IMR-90 (cell line): ENCODE results near the gene NFIA. TPM values are rescaled to one million over a fixed set of nuclear protein-coding genes. Genes with fewer than 3 reads are reported as not detected.

ENCODE experiments used
- ATAC-seq: fragments of 200-7000 bp; cut with Tn5 transposase; 2 replicates; pipeline ENCODE4 v1.9.1; 2020; ENCODE audit warnings: low read depth, mild to moderate bottlenecking, moderate library complexity
- BruUV-seq: library from RNA; stranded (reverse); fragments of 400-500 nt; replicated peaks from 2 replicates; lab custom pipeline; 2021; lab: Mats Ljungman, UMichigan
- CTCF ChIA-PET: fragments of 300-600 bp; formaldehyde crosslinking; extraction: SDS; loops from one replicate; lab custom pipeline; 2021; ENCODE audit warnings: antibody characterized with exemption; lab: Yijun Ruan, JAX
- POLR2A ChIA-PET: fragments of 300-600 bp; sonication (Branson Sonifier 250); formaldehyde crosslinking; loops from one replicate; lab custom pipeline; 2022; ENCODE audit warnings: antibody characterized with exemption; ENCODE audit not compliant: unreplicated experiment; lab: Charles Lee
- DNase-seq: peaks from one replicate; pipeline ENCODE4 v3.0.0; 2013
- H2AFZ ChIP-seq: replicated peaks from 2 replicates; pipeline ENCODE3; 2013; ENCODE audit warnings: low read length, mild to moderate bottlenecking; ENCODE audit not compliant: poor library complexity
- H2AK5ac ChIP-seq: 2 replicates; pipeline ENCODE4 v1.6.1; 2013; ENCODE audit warnings: low read depth, low read length, inconsistent platforms
- H2AK9ac ChIP-seq: replicated peaks from 2 replicates; pipeline ENCODE3; 2013; ENCODE audit warnings: mild to moderate bottlenecking, low read depth, low read length, moderate library complexity; ENCODE audit not compliant: poor library complexity
- H2BK120ac ChIP-seq: 2 replicates; pipeline ENCODE4 v1.6.1; 2013; ENCODE audit warnings: low read depth, low read length, inconsistent platforms
- H2BK15ac ChIP-seq: 3 replicates; pipeline ENCODE4 v1.6.1; 2013; ENCODE audit warnings: low read depth, low read length, inconsistent platforms
- H2BK20ac ChIP-seq: 2 replicates; pipeline ENCODE4 v1.6.1; 2013; ENCODE audit warnings: low read depth, mild to moderate bottlenecking, inconsistent platforms, low read length, moderate library complexity
- H2BK5ac ChIP-seq: 2 replicates; pipeline ENCODE4 v1.6.1; 2013; ENCODE audit warnings: mild to moderate bottlenecking, low read depth, low read length, inconsistent platforms; ENCODE audit not compliant: poor library complexity, severe bottlenecking
- H3K14ac ChIP-seq: replicated peaks from 2 replicates; pipeline ENCODE4 v1.6.1; 2013; ENCODE audit warnings: low read depth, low read length, inconsistent platforms
- H3K18ac ChIP-seq: 2 replicates; pipeline ENCODE4 v1.6.1; 2013; ENCODE audit warnings: low read depth, low read length, control low read depth
- H3K23ac ChIP-seq: 2 replicates; pipeline ENCODE4 v1.6.1; 2013; ENCODE audit warnings: low read depth, low read length, inconsistent platforms
- H3K27ac ChIP-seq: 2 replicates; pipeline ENCODE4 v1.5.1; 2013; ENCODE audit warnings: mild to moderate bottlenecking, control low read depth, low read length; ENCODE audit not compliant: insufficient read depth
- H3K27me3 ChIP-seq: 2 replicates; pipeline ENCODE4 v1.6.1; 2013; ENCODE audit warnings: low read length; ENCODE audit not compliant: control insufficient read depth, insufficient read depth
- H3K36me3 ChIP-seq: 2 replicates; pipeline ENCODE4 v1.6.1; 2013; ENCODE audit warnings: low read length, mixed read lengths; ENCODE audit not compliant: control insufficient read depth, insufficient read depth
- H3K4ac ChIP-seq: 2 replicates; pipeline ENCODE4 v1.6.1; 2013; ENCODE audit warnings: low read depth, low read length, inconsistent platforms
- H3K4me1 ChIP-seq: 2 replicates; pipeline ENCODE4 v1.6.1; 2013; ENCODE audit warnings: low read length, mixed read lengths; ENCODE audit not compliant: control insufficient read depth, insufficient read depth
- H3K4me2 ChIP-seq: 2 replicates; pipeline ENCODE4 v1.6.1; 2013; ENCODE audit warnings: low read depth, mild to moderate bottlenecking, control low read depth, low read length, moderate library complexity
- H3K4me3 ChIP-seq: 2 replicates; pipeline ENCODE4 v1.5.1; 2013; ENCODE audit warnings: low read depth, mild to moderate bottlenecking, control low read depth, low read length, moderate library complexity; ENCODE audit not compliant: insufficient read depth
- H3K56ac ChIP-seq: 2 replicates; pipeline ENCODE4 v1.6.1; 2013; ENCODE audit warnings: low read length, inconsistent platforms; ENCODE audit not compliant: insufficient read depth; ENCODE audit errors: extremely low read depth
- H3K79me1 ChIP-seq, 2 experiments: 2 replicates each; pipeline ENCODE4 v1.6.1; 2013; ENCODE audit warnings: low read length in 2 of 2, inconsistent platforms in 1 of 2, low read depth in 1 of 2
- H3K9ac ChIP-seq: 2 replicates; pipeline ENCODE4 v1.6.1; 2013; ENCODE audit warnings: low read depth, low read length, control low read depth
- H3K9me1 ChIP-seq: 2 replicates; pipeline ENCODE4 v1.6.1; 2013; ENCODE audit warnings: low read length, inconsistent platforms; ENCODE audit not compliant: insufficient read depth
- H3K9me3 ChIP-seq: 2 replicates; pipeline ENCODE4 v1.6.1; 2013; ENCODE audit warnings: low read length; ENCODE audit not compliant: control insufficient read depth, insufficient read depth
- H4K20me1 ChIP-seq: 2 replicates; pipeline ENCODE4 v1.6.1; 2013; ENCODE audit warnings: low read length, inconsistent platforms; ENCODE audit not compliant: insufficient read depth
- H4K5ac ChIP-seq: 2 replicates; pipeline ENCODE4 v1.6.1; 2013; ENCODE audit warnings: mild to moderate bottlenecking, low read depth, low read length, control low read depth
- H4K8ac ChIP-seq, 2 experiments: 2 replicates each; pipeline ENCODE4 v1.6.1; 2013; ENCODE audit warnings: low read depth in 2 of 2, low read length in 2 of 2, control low read depth in 1 of 2, inconsistent platforms in 1 of 2
- H4K91ac ChIP-seq: 2 replicates; pipeline ENCODE4 v1.6.1; 2013; ENCODE audit warnings: low read depth, low read length, inconsistent platforms; ENCODE audit not compliant: insufficient read depth
- BHLHE40 ChIP-seq: fragments of 150-350 bp; IDR thresholded peaks from 2 replicates; pipeline ENCODE4 v1.6.1; 2016; ENCODE audit warnings: mild to moderate bottlenecking, low read depth, low read length
- CHD1 ChIP-seq: IDR thresholded peaks from 2 replicates; pipeline ENCODE4 v1.6.1; 2012; ENCODE audit warnings: low read depth, low read length, improper control_type of control experiment
- CTCF ChIP-seq: conservative IDR thresholded peaks from 2 replicates; pipeline ENCODE4 v1.5.1; 2012; ENCODE audit warnings: mild to moderate bottlenecking, low read depth, low read length, improper control_type of control experiment
- ELK1 ChIP-seq: fragments of 150-350 bp; IDR thresholded peaks from 2 replicates; pipeline ENCODE4 v1.6.1; 2016; ENCODE audit warnings: low read depth, mild to moderate bottlenecking, low read length, moderate library complexity, borderline replicate concordance
- MAFK ChIP-seq: IDR thresholded peaks from 2 replicates; pipeline ENCODE4 v1.6.1; 2012; ENCODE audit warnings: low read depth, low read length, improper control_type of control experiment
- MAZ ChIP-seq: IDR thresholded peaks from 2 replicates; pipeline ENCODE4 v1.6.1; 2012; ENCODE audit warnings: low read depth, mild to moderate bottlenecking, low read length, improper control_type of control experiment, moderate library complexity, borderline replicate concordance
- MXI1 ChIP-seq: IDR thresholded peaks from 2 replicates; pipeline ENCODE4 v1.6.1; 2012; ENCODE audit warnings: low read depth, mild to moderate bottlenecking, low read length, moderate library complexity, borderline replicate concordance
- POLR2A ChIP-seq: IDR thresholded peaks from 2 replicates; pipeline ENCODE4 v1.6.1; 2012; ENCODE audit warnings: mild to moderate bottlenecking, low read depth, low read length
- RAD21 ChIP-seq: IDR thresholded peaks from 2 replicates; pipeline ENCODE4 v1.6.1; 2012; ENCODE audit warnings: low read length, improper control_type of control experiment
- RCOR1 ChIP-seq: IDR thresholded peaks from 2 replicates; pipeline ENCODE4 v1.6.1; 2012; ENCODE audit warnings: mild to moderate bottlenecking, low read length, improper control_type of control experiment; ENCODE audit not compliant: insufficient replicate concordance
- RFX5 ChIP-seq: IDR thresholded peaks from 2 replicates; pipeline ENCODE4 v1.8.0; 2012; ENCODE audit warnings: low read depth, mild to moderate bottlenecking, low read length, moderate library complexity
- SMC3 ChIP-seq: fragments of 150-350 bp; IDR thresholded peaks from 2 replicates; pipeline ENCODE4 v1.6.1; 2016; ENCODE audit warnings: low read depth, mild to moderate bottlenecking, antibody characterized with exemption, low read length, moderate library complexity
- USF2 ChIP-seq: fragments of 150-350 bp; IDR thresholded peaks from 2 replicates; pipeline ENCODE4 v1.6.1; 2017; ENCODE audit warnings: mild to moderate bottlenecking, antibody characterized with exemption, low read length, low read depth
- WGBS, 2 experiments: methylation state at CpG; one replicate each; pipeline versions ENCODE4 v1.1.5 to v1.1.7; 2013; ENCODE audit warnings: missing lambda C conversion rate in 2 of 2; ENCODE audit not compliant: insufficient read length in 1 of 2; ENCODE audit errors: extremely low coverage in 2 of 2; 5-methylcytosine and 5-hydroxymethylcytosine counted together
- dilution Hi-C: fragments of 300-500 bp; cut with HindIII; formaldehyde crosslinking; loops from one replicate; pipeline ENCODE4 v1.14.3; 2018; ENCODE audit warnings: low sequenced_read_pairs; ENCODE audit not compliant: unreplicated experiment
- in situ Hi-C: fragments of 300-500 bp; cut with MboI; formaldehyde crosslinking; loops from 3 replicates; pipeline ENCODE4 v1.14.3; 2019; ENCODE audit warnings: low sequenced_read_pairs, inconsistent platforms, mixed read lengths
- intact Hi-C: fragments of 100-400 bp; cut with micrococcal nuclease; formaldehyde crosslinking; loops from 2 replicates; pipeline ENCODE4 v1.10.0; 2022
- polyA plus RNA-seq, 3 experiments: library from polyadenylated mRNA; depleted of rRNA; stranded (reverse); fragments of >200 nt; gene quantifications; 2 replicates each; pipeline ENCODE4 v1.2.3, GENCODE V29; 2012; ENCODE audit warnings: low replicate concordance in 1 of 3
- total RNA-seq: library from RNA; depleted of rRNA; stranded (reverse); fragments of >200 nt; gene quantifications from 2 replicates; pipeline ENCODE4 v1.2.3, GENCODE V29; 2012

The NFIA gene
- total and polyA plus RNA-seq, 2 of the 4 experiments (the other 2 are of a cell fraction) = 1.6 to 2.2 TPM

- ATAC-seq = no peak
- no peaks in the 10 kb centered on the region for H3K79me1 ChIP-seq
- no peaks in the 10 kb centered on the region for H3K9me1 ChIP-seq
- no peak overlapping the region for H3K23ac ChIP-seq
- H4K91ac ChIP-seq = no peak overlapping the region
- H2BK20ac ChIP-seq = no peak overlapping the region
- CTCF ChIA-PET = no interaction called here
- POLR2A ChIA-PET = no interaction called here
- H3K9me3 ChIP-seq = no peaks in the 10 kb centered on the region
- no peak overlapping the region for H3K14ac ChIP-seq
- intact Hi-C loops = no loop called here
- H3K4me2 ChIP-seq = no peak overlapping the region
- H3K9ac ChIP-seq = no peak overlapping the region
- dilution Hi-C loops = no loop called here
- no peak overlapping the region for H3K4ac ChIP-seq
- H2AFZ ChIP-seq = no peak overlapping the region
- H2BK5ac ChIP-seq = no peak overlapping the region
- BruUV-seq = no TSS peak
- H3K4me1 ChIP-seq = no peaks in the 10 kb centered on the region
- H3K56ac ChIP-seq = no peak overlapping the region
- H2AK9ac ChIP-seq = no peak overlapping the region
- H3K27ac ChIP-seq = no peak overlapping the region
- in situ Hi-C loops = no loop called here
- no peak overlapping the region for H2BK15ac ChIP-seq
- no peak for DNase-seq
- no CpG with 5 or more reads among the region's 2 CpGs for WGBS, 2 experiments
- H3K27me3 ChIP-seq = peaks cover 2% of the 10 kb centered on the region; the same call in 1 of the 2 replicates
- no peak overlapping the region for H4K8ac ChIP-seq
- no peak overlapping the region for H3K4me3 ChIP-seq
- H2BK120ac ChIP-seq = no peak overlapping the region
- TF ChIP-seq MAFK (no peak), RAD21 (no peak), SMC3 (no peak), MXI1 (no peak), CHD1 (no peak), CTCF (no peak), POLR2A (no peak), RFX5 (no peak), USF2 (no peak), ELK1 (no peak), MAZ (no peak), BHLHE40 (no peak), RCOR1 (no peak)
- no peaks in the 10 kb centered on the region for H3K36me3 ChIP-seq
- no peaks in the 10 kb centered on the region for H4K20me1 ChIP-seq
- H2AK5ac ChIP-seq = no peak overlapping the region
- no peak overlapping the region for H4K5ac ChIP-seq
- no peak overlapping the region for H3K18ac ChIP-seq
Observed at GRCh38 chr1:61122389-61122788, 40.0 kb downstream of the NFIA start.
